Measurements from ENCODE around the gene EVPLL.
"Not testable (repeated sequence)": the region's sequence is repeated elsewhere in the genome, so short reads cannot be mapped to it uniquely, and the experiment has no call there.

Gene EVPLL

DNA sequence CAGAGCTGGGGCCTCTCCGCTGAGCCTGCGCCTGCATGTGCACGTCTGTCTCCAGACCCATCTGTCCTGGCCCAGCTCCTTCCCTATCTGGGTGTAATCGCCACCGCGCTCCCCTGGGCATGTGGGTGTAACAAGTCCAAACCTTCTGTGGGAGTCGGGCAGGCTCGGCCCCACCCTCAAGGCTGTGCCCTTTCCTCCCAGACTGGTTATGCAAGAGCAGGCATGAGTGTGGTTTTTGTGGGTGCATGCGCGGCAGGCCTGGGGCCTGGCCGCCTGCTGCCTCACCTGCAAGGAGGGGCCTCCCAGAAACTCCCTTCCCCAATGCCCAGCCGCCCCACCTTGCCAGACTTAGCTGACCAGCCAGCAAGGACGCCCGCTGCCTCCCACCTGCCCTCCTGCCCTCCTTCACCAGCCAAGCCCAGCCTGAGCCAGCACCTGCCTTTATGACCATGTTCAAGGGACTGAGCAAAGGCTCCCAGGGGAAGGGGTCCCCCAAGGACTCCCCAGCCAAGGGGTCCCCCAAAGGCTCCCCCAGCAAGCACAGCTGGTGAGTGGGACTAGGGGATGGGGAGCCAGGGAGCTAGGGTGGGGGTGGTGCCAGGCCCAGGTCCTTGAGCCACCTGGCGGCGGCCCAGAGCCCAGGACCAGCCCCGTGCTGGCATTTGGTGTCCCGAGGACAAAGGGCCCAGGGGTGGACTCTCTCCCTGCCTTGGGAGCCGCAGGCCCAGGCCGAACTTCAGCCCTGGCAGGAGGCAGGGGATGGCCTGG is at the start of gene EVPLL:
EVPLL (plus strand) TSS at position 342 of the 768 bp plus-strand sequence. CDS start 3,160 bp downstream, outside the sequence.
- DNase-seq (ENCODE audit: low read depth in 2 of 2, low spot score in 1 of 2): no peak

DNA sequence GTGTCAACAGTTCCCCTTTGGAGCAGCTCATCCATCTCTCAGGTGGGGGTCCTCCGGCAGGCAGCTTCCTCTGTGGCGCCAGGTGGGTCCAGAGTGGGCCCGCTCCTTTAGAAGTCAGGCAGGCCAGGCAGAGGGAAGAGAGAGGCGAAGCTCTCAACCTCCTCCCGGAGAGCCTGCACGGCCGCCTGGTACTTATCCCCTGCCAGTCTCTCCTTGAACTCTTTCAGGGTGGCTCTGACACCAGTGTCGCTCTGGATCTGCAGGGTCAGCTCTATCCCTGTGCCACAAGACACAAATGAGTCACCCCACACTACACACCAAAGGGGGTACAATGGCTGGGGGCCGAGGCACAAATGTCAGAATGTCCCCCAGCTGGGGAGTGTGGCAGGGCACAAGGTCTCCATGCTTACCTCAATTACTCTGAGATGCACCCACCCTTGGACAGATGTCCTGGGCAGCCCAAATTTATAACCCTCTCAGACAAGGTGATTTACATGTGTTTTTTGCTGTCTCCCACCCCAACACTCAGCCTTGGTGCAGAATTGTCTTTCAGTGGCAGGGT is 48.9 kb upstream of the EVPLL start:
- DNase-seq (ENCODE audit: low read depth in 2 of 2, low spot score in 1 of 2): no peak

GRCh38 chr17:18331879-18332278 is 45.7 kb upstream of the EVPLL start:
- no peak for DNase-seq (ENCODE audit: low read depth in 2 of 2, low spot score in 1 of 2)

- no peak for DNase-seq (ENCODE audit: low read depth in 2 of 2, low spot score in 1 of 2)
These were observed 44.6 kb upstream of the EVPLL start for GRCh38 chr17:18332909-18333489.

- not testable (repeated sequence) for DNase-seq (ENCODE audit: low read depth in 2 of 2, low spot score in 1 of 2)
These were observed 39.4 kb upstream of the EVPLL start for GRCh38 chr17:18338158-18338557.

GRCh38 chr17:18339933-18340332 is 37.6 kb upstream of the EVPLL start:
- DNase-seq (ENCODE audit: low read depth in 2 of 2, low spot score in 1 of 2): no peak

GRCh38 chr17:18344021-18344420 is 33.6 kb upstream of the EVPLL start:
- DNase-seq (ENCODE audit: low read depth in 2 of 2, low spot score in 1 of 2): no peak

DNA sequence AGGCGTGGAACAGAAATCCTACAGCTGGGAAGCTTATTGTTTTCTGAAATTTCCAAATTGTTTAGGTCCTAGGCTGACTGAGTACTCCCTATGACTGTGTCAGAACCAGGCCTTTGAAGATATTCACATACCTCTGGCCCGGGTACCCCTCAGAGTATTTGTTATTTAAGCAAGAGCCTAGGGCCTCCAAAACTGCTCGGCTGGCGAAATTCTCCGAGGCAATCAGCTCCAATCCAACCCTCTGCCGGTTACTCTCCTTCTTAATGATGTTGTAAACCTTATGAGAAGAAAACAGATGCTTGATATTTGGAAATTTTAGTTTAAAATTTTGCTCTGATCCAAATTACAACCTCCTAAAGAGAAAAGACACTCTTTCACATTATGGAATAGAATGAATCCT is 24.0 kb upstream of the EVPLL start:
- no peak for DNase-seq (ENCODE audit: low read depth in 2 of 2, low spot score in 1 of 2)

GRCh38 chr17:18356624-18357023 is 21.0 kb upstream of the EVPLL start:
- DNase-seq (ENCODE audit: low read depth in 2 of 2, low spot score in 1 of 2): no peak

DNA sequence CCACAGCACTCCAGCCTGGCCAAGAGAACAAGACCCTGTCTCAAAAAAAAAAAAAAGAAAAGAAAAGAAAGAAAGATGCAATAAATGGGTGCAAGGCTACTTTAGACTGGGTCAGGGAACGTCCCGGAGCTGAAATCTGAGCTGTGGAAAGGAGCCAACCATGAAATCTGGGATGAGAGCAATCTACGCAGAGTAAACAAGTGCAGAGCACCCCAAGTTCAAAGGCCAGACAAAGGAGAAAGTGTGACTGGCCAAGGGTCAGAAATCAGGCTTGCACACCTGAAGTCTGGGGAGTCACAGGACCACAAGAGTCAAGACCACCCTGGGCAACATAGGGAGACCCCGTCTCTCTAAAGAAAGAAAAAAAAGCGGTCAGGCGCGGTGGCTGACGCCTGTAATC is 17.1 kb upstream of the EVPLL start:
- no peak for DNase-seq (ENCODE audit: low read depth in 2 of 2, low spot score in 1 of 2)

GRCh38 chr17:18361837-18362697 is 15.5 kb upstream of the EVPLL start:
- no peak for DNase-seq (ENCODE audit: low read depth in 2 of 2, low spot score in 1 of 2)

DNA sequence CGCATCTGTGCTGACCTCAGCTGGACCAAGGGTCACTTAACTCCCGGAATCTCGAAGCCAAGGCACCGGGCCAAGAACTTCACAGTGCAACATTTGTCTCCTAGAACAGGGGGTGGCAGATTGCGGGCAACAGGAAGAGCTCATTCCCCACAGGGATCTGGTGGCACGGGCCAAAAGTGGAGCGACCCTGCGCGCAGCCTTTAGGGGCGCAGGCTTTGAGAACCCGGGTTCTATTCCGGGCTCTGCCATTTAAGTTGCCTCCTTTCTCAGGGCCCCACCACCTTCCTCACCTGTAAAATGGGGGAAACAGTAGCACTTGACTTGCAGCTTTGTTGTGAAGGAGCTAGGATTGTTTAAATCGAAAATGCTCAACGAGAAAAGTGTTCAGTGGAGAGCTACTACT is 14.9 kb upstream of the EVPLL start:
- no peak for DNase-seq (ENCODE audit: low read depth in 2 of 2, low spot score in 1 of 2)

DNA sequence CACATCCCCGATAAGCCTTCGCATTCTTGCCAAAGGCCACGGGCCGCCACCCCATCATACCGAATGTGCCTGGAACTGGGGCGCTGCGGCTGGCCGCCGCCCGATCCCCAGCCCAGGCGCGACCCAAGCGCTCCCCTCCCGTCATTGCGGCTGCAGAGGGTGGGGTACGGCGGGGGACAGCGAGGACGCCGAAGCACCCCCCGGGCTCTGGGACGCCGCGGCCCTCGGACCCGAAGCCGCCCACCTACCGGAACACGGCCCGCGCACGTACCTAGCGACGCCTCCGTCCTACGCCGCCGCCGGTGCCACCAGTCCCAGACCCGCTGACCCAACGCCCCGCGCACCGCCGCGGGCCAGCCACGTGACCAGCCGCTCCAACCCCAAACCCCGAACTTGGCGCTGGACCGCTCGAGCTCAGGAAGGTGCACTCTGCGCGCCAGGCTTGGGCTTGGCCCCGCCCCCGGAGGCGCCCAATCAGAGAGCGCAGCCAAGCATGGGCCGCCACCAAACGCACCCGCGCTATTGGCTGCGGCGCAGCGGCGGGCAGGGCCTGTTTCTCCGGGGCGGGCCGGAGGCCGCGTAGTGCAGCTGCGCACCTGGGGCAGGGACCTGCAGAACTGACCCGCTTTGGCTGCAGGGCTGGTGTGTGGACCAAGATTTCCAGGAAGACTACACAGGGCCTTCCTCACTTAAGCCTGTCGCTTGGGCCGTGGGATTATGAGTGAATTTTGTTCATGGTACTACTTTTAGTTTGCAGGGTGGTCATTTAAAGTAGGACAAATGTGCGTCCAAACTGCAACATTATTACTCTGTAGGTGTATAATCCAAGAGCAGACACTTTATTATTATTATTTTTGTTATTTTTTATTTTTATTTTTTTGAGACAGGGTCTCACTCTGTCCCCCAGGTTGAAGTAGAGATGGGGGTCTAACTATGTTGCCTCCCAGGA is 14.2 kb upstream of the EVPLL start, which contains the start of gene SHMT1:
SHMT1 (minus strand) TSS at position 450 of the 949 bp plus-strand sequence. CDS start 7,569 bp downstream, outside the sequence.
- peak; percentile 70 to 76 for DNase-seq (ENCODE audit: low read depth in 2 of 2, low spot score in 1 of 2)

- no peak for DNase-seq (ENCODE audit: low read depth in 2 of 2, low spot score in 1 of 2)
These were observed 13.4 kb upstream of the EVPLL start for GRCh38 chr17:18364166-18364565.

DNA sequence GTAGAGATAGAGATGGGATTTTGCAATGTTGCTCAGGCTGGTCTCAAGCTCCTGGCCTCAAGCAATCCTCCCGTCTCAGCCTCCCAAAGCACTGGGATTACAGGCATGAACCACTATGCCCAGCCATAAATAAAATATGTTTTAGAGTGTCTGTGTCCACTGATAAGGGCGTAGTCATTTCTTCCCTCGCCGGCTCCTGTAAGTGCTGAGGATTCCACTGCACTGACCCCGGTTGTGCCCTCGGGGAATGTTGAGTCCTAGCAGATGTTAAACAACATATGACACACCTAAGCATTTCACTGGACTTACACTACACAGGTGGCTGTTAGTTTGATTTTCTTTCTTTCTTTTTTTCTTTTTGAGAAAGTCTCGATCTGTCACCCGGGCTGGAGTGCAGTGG is 8.6 kb upstream of the EVPLL start:
- no peak for DNase-seq (ENCODE audit: low read depth in 2 of 2, low spot score in 1 of 2)

DNA sequence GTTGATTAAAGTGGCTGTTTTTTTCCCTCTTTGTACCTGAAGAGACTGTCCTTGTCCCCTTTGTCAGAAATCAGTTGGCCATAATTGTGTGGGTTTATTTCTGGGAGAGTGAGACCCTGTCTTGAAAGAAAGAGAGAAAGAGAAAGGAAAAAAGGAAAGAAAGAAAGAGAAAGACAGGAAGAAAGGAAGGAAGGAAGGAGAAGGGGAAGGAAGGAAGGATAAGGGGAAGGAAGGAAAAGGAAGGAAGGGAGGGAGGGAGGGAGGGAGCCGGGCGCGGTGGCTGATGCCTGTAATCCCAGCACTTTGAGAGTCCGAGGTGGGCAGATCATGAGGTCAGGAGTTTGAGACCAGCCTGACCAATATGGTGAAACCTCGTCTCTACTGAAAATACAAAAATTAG is 6.8 kb upstream of the EVPLL start:
- no peak for DNase-seq (ENCODE audit: low read depth in 2 of 2, low spot score in 1 of 2)

DNA sequence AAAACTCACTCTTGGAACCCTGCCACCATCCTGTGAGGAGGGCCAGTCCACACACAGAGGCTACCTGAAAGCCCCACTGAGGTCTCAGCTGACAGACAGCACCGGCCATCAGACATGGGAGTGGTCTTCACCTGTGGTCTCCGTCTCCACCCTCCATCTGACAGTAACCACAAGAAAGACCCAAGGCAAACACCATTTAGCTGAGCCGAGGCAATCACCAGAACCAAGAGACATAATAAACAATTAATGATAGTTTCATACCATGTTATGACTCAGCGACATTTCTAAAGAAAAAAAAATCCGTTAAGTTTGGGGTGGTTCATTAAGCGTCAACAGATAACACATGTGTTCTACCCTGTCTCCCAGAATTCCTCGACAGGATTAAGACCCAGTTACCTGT is 6.1 kb upstream of the EVPLL start:
- no peak for DNase-seq (ENCODE audit: low read depth in 2 of 2, low spot score in 1 of 2)

DNA sequence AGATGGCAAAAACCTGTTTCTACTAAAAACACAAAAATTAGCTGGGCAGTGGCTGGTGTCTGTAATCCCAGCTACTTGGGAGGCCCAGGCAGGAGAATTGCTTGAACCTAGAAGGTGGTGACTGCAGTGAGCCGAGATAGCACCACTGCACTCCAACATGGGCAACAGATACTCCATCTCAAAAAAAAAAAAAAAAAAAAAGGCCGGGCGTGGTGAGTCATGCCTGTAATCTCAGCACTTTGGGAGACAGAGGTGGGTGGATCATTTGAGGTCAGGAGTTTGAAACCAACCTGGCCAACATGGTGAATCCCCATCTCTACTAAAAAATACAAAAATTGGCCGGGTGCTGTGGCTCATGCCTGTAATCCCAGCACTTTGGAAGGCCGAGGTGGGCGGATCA is 4.4 kb upstream of the EVPLL start:
- not testable (repeated sequence) for DNase-seq (ENCODE audit: low read depth in 2 of 2, low spot score in 1 of 2)

DNA sequence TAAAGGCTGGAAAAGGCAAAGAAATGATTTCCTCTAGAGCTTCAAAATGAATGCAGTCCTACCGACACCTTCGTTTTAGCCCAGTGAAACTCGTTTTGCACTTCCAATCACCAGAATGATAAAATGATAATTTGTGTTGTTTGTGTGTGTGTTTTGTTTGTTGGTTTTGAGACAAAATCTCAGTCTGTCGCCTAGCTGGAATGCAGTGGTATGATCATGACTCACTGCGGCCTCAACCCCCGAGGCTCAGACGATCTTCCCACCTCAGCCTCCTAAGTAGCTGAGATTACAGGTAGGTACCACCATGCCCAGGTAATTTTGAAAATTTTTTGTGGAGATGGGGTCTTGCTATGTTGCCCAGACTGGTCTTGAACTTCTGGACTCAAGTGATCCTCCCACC is 3.4 kb upstream of the EVPLL start:
- DNase-seq (ENCODE audit: low read depth in 2 of 2, low spot score in 1 of 2): no peak

- no peak for DNase-seq (ENCODE audit: low read depth in 2 of 2, low spot score in 1 of 2)
These were observed 577 bp downstream of the EVPLL start for GRCh38 chr17:18378205-18378505.

GRCh38 chr17:18378614-18379013 is 1.0 kb downstream of the EVPLL start:
- not testable (repeated sequence) for DNase-seq (ENCODE audit: low read depth in 2 of 2, low spot score in 1 of 2)
